Stimulated activated CD8-positive, alpha-beta memory T cell treated with anti-CD3 and anti-CD28 coated beads, Interleukin-15, amount 100 ng/mL, for 1 hour (primary cell): ENCODE results near the gene MSH3.
"Not testable (repeated sequence)": the region's sequence is repeated elsewhere in the genome, so short reads cannot be mapped to it uniquely, and the experiment has no call there.

Source experiments
- DNase-seq: peaks from one replicate; pipeline ENCODE4 v3.0.0-alpha.2; 2020; ENCODE audit warnings: low read depth

The MSH3 gene

DNA sequence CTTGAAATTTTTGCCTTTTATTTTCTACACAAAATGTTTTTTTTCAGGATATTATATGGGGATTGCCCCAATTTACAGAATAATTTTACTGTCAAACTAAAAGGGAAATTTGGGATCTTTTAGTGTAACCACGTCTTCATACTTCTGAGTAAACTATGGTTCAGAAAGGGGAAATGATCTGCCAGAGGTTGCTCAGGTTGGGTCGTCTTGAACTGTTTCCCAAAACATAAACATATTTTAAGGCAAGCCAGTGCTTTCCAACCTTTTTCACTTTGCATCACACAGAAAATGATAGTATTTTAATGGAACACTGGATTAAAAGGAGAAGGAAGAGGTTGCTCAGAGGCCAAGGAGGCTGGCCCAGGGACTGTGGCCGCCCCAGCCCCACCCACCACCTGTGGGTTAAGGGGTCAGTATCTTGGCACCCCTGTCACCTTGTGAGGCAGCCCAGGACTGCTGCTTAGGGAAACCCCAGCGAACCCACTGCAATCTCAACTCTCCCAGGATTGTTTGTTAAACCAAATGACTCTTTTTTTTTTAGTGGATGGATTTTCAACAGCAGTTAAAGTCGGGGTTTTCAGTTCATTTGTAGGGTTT is 143.1 kb downstream of the MSH3 start:
- no peak for DNase-seq

DNA sequence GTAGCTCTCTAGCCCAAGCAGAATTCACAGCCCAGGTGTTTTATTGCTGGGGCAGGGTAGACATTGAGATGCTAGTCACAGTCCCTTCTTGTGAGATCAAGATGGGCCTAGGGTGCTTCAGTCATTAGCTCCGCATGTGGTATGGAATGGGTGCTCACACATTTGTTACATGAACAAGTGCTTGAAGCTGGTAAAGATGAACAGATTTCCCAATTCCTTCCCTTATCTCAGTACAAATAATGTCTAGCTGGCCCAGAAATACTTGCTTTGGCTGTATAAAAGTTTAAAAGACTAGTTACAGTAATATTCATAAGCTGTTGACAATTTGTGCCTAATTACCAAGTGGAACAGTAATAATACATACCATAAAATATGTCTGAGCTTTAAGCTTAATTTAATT is 143.7 kb downstream of the MSH3 start:
- DNase-seq: no peak

GRCh38 chr5:80798633-80799032 is 144.2 kb downstream of the MSH3 start:
- no peak for DNase-seq

DNA sequence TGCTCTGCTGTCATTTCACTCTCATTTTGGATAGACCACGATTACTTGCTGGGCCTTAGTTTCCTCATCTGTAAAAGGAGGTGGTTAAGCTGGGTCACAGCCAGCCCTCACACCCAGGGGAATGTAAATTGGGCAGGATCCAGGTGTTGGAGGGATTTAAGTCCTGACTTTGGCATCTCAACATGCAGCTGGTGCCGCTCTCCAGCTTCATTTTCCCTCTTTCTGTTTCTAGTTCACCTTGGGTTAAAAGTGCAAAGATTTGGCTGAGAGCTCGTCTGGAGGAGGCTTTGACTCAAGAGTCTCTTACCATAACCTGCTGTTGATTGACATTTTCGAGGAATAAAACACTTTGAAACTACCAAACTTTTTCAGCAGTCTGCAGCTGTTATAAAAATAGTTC is 144.6 kb downstream of the MSH3 start:
- no peak for DNase-seq

- DNase-seq: no peak
Measured at GRCh38 chr5:80799573-80799972, 145.1 kb downstream of the MSH3 start.

DNA sequence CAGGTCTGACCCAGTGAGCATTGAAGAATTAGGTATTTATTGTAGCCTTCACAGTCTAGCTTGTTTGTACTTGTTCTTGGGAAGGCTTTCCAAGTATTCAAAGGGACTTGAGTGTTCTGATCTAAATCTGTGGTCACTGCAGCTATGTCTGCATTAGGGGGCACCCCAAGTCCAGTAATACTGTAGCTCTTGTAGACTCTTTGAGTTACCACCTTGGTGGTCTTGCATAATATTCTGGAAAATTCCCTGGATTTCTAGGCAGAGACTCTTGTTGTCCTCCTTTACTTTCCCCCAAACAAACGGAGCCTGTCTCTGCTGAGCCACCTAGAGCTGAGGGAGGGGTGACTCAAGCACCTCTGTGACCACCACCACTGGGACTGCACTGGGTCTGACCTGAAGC is 149.9 kb downstream of the MSH3 start:
- no peak for DNase-seq

- DNase-seq: no peak
Measured at GRCh38 chr5:80805038-80805437, 150.6 kb downstream of the MSH3 start.

DNA sequence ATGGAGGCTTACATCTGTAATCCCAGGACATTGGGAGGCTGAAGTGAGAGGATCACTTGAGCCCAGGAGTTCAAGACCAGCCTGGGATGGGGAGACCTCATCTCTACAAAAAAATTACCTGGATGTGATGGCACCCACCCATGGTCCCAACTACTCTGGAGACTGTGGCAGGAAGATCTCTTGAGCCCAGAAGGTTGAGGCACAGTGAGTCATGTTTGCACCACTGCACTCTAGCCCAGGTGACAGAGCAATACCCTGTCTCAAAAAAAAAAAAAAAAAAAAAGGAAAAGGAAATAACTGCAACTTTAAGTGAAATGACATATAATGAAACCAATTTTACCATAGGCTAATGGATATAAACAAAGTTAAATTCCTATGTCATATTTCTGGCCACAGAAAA is 152.5 kb downstream of the MSH3 start:
- DNase-seq: no peak

- DNase-seq: no peak
Measured at GRCh38 chr5:80809451-80809850, 155.0 kb downstream of the MSH3 start.

DNA sequence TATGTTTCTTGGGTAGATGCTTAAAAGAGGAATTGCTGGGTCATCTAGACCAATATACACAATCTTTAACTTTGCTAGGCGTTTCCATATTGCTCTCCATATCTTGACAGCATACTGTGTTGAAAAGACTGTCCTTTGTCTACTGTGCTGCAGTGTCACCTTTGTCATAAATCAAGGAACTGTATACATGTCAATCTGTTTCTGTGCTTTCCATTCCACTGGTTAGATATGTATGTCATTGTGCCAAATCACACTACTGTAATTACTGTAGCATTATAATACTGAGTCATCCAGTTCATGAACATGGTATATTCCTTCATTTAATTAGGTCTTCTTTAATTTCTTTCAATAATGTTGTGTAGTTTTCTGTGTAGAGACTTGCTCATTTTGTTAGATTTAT is 156.0 kb downstream of the MSH3 start:
- DNase-seq: no peak

DNA sequence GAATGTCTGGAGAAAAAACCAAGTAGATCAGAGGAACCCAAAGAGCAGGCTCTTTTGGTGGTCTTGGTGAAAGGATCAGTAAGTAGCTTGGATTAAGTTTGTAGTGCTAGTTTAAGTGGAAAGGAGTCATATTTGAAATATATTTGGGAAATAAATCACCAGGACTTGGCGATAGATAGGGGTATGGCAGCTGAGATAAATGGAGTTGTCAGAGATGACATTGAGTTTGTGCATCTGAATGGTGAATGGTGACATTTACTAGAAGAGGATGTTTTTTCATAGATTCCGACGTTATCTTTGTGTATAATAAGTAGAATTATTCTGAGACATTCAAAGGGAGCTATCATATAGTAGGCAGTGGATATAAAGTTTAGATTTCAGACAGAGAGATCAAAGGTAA is 162.1 kb downstream of the MSH3 start:
- DNase-seq: no peak

GRCh38 chr5:80820685-80821084 is 166.2 kb downstream of the MSH3 start:
- no peak for DNase-seq

- DNase-seq: no peak
Measured at GRCh38 chr5:80822640-80823039, 168.2 kb downstream of the MSH3 start.

- not testable (repeated sequence) for DNase-seq
Measured at GRCh38 chr5:80824159-80824558, 169.7 kb downstream of the MSH3 start.

- no peak for DNase-seq
Measured at GRCh38 chr5:80825786-80826460, 171.5 kb downstream of the MSH3 start.

GRCh38 chr5:80834710-80835109 is 180.3 kb downstream of the MSH3 start:
- no peak for DNase-seq

DNA sequence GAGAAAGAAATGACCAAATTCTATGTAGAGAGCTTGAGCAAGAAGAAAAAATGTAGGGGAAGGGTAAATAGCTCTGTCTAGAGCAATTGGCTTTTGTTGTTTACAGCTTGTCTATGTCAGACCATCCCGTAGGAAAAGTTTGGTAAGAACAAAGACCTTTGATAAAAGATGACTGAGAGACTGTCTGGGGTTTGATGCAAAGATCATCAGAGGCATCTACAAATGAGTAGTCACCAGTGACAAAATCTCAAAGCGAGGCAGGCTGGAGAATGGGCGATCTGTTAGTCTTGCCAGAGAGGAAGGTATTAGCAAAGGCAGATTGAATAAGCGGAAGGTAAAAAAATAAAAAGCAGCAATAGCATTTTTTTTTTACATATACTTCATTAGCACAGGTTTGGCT is 180.7 kb downstream of the MSH3 start:
- no peak for DNase-seq

- DNase-seq: no peak
Measured at GRCh38 chr5:80837679-80838078, 183.2 kb downstream of the MSH3 start.

DNA sequence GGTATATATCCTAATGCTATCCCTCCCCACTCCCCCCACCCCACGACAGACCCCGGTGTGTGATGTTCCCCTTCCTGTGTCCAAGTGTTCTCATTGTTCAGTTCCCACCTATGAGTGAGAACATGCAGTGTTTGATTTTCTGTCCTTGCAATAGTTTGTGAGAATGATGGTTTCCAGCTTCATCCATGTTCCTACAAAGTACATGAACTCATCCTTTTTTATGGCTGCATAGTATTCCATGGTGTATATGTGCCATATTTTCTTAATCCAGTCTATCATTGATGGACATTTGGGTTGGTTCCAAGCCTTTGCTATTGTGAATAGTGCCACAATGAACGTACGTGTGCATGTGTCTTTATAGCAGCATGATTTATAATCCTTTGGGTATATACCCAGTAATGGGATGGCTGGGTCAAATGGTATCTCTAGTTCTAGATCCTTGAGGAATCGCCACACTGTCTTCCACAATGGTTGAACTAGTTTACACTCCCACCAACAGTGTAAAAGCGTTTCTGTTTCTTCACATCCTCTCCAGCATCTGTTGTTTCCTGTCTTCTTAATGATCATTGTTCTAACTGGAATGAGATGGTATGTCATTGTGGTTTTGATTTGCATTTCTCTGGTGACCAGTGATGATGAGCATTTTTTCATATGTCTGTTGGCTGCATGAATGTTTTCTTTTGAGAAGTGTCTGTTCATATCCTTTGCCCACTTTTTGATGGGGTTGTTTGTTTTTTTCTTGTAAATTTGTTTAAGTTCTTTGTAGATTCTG is 186.8 kb downstream of the MSH3 start:
- DNase-seq: not testable (repeated sequence)

- not testable (repeated sequence) for DNase-seq
Measured at GRCh38 chr5:80846422-80846821, 192.0 kb downstream of the MSH3 start.

GRCh38 chr5:80850168-80850567 is 195.7 kb downstream of the MSH3 start:
- DNase-seq: not testable (repeated sequence)

DNA sequence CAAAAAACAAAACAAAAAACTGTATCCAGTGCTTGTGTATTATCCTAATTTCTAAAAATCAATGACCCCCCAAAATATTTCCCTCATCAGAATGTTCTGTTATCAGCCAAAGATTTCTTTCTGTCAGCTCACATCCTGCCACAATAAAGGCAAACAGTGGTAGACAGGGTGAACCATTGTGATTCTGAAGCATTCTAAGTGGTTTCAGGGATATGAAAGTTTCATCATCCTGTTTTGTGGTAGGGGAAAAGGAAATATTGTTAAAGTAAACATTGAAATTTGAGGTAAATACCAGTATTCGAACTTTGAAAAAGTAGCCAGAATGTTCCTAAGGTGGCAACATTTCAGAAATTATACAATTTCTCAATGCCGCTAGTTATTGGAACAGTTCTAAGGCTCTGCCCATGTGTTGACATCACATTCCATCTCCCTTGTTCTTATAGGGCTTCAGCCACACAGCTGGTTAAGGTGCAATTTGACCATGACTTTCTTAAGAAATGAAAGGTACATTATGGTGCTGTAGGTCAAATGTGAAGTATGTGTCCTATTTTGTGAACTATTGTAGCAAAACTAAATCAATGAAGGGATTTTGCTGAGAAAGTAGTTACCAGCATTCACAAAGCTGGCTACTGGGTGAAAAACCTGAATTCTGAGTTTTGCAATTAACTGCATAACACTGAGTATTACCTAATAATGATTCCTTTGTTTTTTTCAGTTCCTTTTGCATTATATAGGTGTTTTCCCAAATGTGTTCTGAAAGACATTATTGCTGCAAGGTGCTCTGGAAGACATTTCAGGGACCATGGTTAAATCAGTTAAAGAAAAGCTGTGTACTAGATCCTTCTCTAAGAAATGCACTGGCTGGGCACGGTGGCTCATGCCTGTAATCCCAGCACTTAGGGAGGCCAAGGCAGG is 198.1 kb downstream of the MSH3 start:
- no peak for DNase-seq
